Measurements from ENCODE around the gene CDKL4.
"Not testable (repeated sequence)": the region's sequence is repeated elsewhere in the genome, so short reads cannot be mapped to it uniquely, and the experiment has no call there.

CDKL4 gene

GRCh38 chr2:39176997-39177396 is 66.8 kb downstream of the CDKL4 start:
- DNase-seq (ENCODE audit: low spot score) = no peak

GRCh38 chr2:39175026-39175812 is 68.6 kb downstream of the CDKL4 start:
- no peak for DNase-seq (ENCODE audit: low spot score)

GRCh38 chr2:39174022-39174421 is 69.7 kb downstream of the CDKL4 start:
- no peak for DNase-seq (ENCODE audit: low spot score)

GRCh38 chr2:39172047-39172706 is 71.6 kb downstream of the CDKL4 start:
- not testable (repeated sequence) for DNase-seq (ENCODE audit: low spot score)

GRCh38 chr2:39171621-39172020 is 72.1 kb downstream of the CDKL4 start:
- no peak for DNase-seq (ENCODE audit: low spot score)

GRCh38 chr2:39164089-39164488 is 79.7 kb downstream of the CDKL4 start:
- no peak for DNase-seq (ENCODE audit: low spot score)

GRCh38 chr2:39160982-39161381 is 82.8 kb downstream of the CDKL4 start:
- no peak for DNase-seq (ENCODE audit: low spot score)

- no peak for DNase-seq (ENCODE audit: low spot score)
Measured at GRCh38 chr2:39159283-39159682, 84.5 kb downstream of the CDKL4 start.

- DNase-seq (ENCODE audit: low spot score) = peak; percentile 14
Measured at GRCh38 chr2:39158351-39158750, 85.4 kb downstream of the CDKL4 start.

GRCh38 chr2:39156846-39157245 is 86.9 kb downstream of the CDKL4 start:
- no peak for DNase-seq (ENCODE audit: low spot score)

GRCh38 chr2:39156107-39156506 is 87.7 kb downstream of the CDKL4 start:
- no peak for DNase-seq (ENCODE audit: low spot score)

GRCh38 chr2:39155573-39155972 is 88.2 kb downstream of the CDKL4 start:
- not testable (repeated sequence) for DNase-seq (ENCODE audit: low spot score)

GRCh38 chr2:39154944-39155343 is 88.8 kb downstream of the CDKL4 start:
- DNase-seq (ENCODE audit: low spot score) = no peak

GRCh38 chr2:39153312-39153711 is 90.5 kb downstream of the CDKL4 start:
- no peak for DNase-seq (ENCODE audit: low spot score)

GRCh38 chr2:39152504-39152903 is 91.3 kb downstream of the CDKL4 start:
- DNase-seq (ENCODE audit: low spot score) = no peak

- no peak for DNase-seq (ENCODE audit: low spot score)
Measured at GRCh38 chr2:39150890-39151497, 92.8 kb downstream of the CDKL4 start.

GRCh38 chr2:39150102-39150562 is 93.6 kb downstream of the CDKL4 start:
- no peak for DNase-seq (ENCODE audit: low spot score)

- no peak for DNase-seq (ENCODE audit: low spot score)
Measured at GRCh38 chr2:39146630-39147029, 97.1 kb downstream of the CDKL4 start.

- DNase-seq (ENCODE audit: low spot score) = no peak
Measured at GRCh38 chr2:39145906-39146421, 97.8 kb downstream of the CDKL4 start.

GRCh38 chr2:39144416-39144815 is 99.4 kb downstream of the CDKL4 start:
- no peak for DNase-seq (ENCODE audit: low spot score)

GRCh38 chr2:39142904-39143605 is 100.7 kb downstream of the CDKL4 start:
- DNase-seq (ENCODE audit: low spot score) = no peak
